A549 (cell line): Measurements from ENCODE around the gene EBLN2.

Experiments used
- CHD4 ChIP-seq: fragments of 200-600 bp; sonication (generic); IDR thresholded peaks from 2 replicates; pipeline ENCODE4 v1.6.1; 2016; ENCODE audit warnings: antibody characterized with exemption, mild to moderate bottlenecking, borderline replicate concordance
- CTCF ChIP-seq: fragments of >200 bp; sonication (Bioruptor Twin); formaldehyde crosslinking; IDR thresholded peaks from 3 replicates; pipeline ENCODE4 v1.5.1; 2016
- EP300 ChIP-seq, 2 experiments: fragments of >200 bp; sonication (Bioruptor Twin); formaldehyde crosslinking; IDR thresholded peaks; 2 replicates in 1 of 2; 3 replicates in 1 of 2; pipeline ENCODE4 v1.6.1; 2016 to 2017
- MAZ ChIP-seq: fragments of 150-350 bp; IDR thresholded peaks from 2 replicates; pipeline ENCODE4 v1.6.1; 2014; ENCODE audit warnings: antibody characterized with exemption, low read depth, low read length, borderline replicate concordance
- MYC ChIP-seq: IDR thresholded peaks from 2 replicates; pipeline ENCODE4 v1.6.1; 2012; ENCODE audit warnings: mild to moderate bottlenecking, inconsistent platforms, low read length, improper control_type of control experiment, borderline replicate concordance
- NFE2L2 ChIP-seq: fragments of 150-350 bp; conservative IDR thresholded peaks from 2 replicates; pipeline ENCODE4 v1.6.1; 2014; ENCODE audit warnings: low read length
- POLR2A ChIP-seq: IDR thresholded peaks from 2 replicates; pipeline ENCODE4 v1.6.1; 2012; ENCODE audit warnings: mild to moderate bottlenecking, low read length

- TF ChIP-seq MYC, result no peak
- TF ChIP-seq POLR2A, result no peak
- TF ChIP-seq CTCF, result no peak
- TF ChIP-seq CHD4, result no peak
- TF ChIP-seq NFE2L2, result no peak
- no peak for TF ChIP-seq MAZ
- no peak for TF ChIP-seq EP300 (IDR thresholded peaks at IDR 0.05)
Observed at GRCh38 chr3:73024836-73025235, 36.6 kb upstream of the EBLN2 start.
